NCI-H524 treated with DMSO at 0.1 percent for 48 hours (cell line): ENCODE data around the gene SPIN1.
"Not testable (repeated sequence)": the region's sequence is repeated elsewhere in the genome, so short reads cannot be mapped to it uniquely, and the experiment has no call there.

Experiments used
- DNase-seq: peaks from one replicate; lab custom pipeline; 2025; lab: John Stamatoyannopoulos, UW

Gene SPIN1

GRCh38 chr9:88388203-88388885 lies at the start of gene SPIN1:
Gene SPIN1 (plus strand): TSS chr9:88388444. CDS start chr9:88426540, 38,096 bp downstream.
- DNase-seq, result no peak

DNA sequence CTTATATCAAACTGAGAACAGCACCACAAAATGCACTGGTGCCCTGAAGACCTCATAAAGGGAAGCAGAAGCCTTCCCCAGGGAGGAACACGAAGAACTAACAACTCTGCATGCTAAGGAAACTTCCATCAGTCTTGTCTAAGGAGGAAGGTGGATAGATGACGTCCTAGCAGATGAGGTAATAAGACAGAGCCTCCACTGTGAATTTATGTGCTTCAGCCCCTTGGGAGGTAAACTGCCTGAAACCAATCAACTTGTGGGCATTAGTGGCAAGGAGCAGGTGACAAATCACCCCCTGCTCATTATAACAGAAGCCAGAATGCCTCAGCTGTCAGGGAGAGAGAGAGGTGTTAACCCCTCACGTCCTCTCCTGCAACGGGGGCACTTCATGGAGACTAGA lies 48.9 kb upstream of the SPIN1 start:
- no peak for DNase-seq

- no peak for DNase-seq
These were observed 46.0 kb upstream of the SPIN1 start for GRCh38 chr9:88342246-88342645.

- DNase-seq, result no peak
These were observed 44.2 kb upstream of the SPIN1 start for GRCh38 chr9:88344013-88344412.

GRCh38 chr9:88350354-88350753 lies 37.9 kb upstream of the SPIN1 start:
- DNase-seq, result not testable (repeated sequence)

GRCh38 chr9:88355166-88355565 lies 33.1 kb upstream of the SPIN1 start:
- no peak for DNase-seq

- not testable (repeated sequence) for DNase-seq
These were observed 31.0 kb upstream of the SPIN1 start for GRCh38 chr9:88357250-88357649.

DNA sequence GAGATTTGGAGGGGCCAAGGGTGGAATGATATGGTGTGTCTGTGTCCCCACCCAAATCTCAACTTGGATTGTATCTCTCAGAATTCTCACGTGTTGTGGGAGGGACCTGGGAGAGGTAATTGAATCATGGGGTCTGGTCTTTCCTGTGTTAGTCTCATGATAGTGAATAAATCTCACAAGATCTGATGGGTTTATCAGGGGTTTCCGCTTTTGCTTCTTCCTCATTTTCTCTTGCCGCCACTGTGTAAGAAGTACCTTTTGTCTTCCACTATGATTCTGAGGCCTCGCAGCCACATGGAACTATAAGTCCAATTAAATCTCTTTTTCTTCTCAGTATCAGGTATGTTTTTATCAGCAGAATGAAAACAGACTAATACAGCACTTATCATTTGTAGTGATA lies 29.5 kb upstream of the SPIN1 start:
- no peak for DNase-seq

- no peak for DNase-seq
These were observed 28.3 kb upstream of the SPIN1 start for GRCh38 chr9:88359974-88360373.

DNA sequence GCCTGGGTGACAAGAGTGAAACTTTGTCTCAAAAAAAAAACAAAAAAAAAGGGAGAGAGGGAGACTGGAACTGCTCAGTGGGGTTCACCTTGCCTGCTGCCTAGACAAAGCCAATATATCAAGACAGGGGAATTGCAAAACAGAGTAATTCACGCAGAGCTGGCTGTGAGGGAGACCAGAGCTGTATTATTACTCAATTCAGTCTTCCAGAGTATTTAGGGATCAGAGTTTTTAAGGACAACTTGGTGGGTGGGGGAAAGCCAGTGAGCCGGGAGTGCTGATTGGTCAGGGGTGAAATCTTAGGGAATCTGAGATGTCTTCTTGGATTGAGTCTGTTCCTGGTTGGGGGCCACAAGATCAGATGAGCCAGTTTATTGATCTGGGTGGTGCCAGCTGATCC lies 25.6 kb upstream of the SPIN1 start:
- no peak for DNase-seq

DNA sequence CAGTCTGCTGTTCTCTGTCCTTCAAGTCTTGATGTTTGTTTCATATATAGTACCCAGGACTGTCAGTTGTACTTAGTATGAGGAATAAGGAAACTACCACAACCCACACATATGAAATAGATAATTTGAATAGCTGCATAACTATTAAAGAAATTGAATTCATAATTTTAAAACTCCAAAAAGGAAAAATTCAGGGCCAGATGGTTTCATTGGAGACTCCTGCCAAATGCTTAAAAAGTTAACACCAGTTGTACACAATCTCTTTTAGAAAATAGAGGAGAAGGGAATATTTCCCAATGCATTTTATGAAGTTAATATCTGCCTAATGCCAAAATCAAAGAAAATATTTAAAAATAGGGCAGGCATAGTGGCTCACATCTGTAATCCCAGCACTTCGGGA lies 24.6 kb upstream of the SPIN1 start:
- no peak for DNase-seq

DNA sequence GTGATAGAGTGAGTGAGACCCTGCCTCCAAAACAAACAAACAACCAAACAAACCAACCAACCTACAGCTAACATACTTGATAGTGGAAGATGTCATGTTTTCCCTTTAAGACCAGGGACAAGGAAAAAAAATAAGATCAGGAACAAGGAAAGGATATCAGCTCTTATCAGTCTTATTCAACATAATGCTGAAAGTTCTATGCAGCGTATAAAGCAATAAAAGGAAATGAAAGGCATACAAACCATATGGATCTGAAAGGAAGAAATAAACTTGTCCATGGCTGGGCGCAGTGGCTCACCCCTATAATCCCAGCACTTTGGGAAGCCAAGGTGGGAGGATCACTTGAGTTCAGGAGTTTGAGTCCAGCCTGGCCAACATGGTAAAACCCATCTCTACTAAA lies 23.5 kb upstream of the SPIN1 start:
- no peak for DNase-seq

DNA sequence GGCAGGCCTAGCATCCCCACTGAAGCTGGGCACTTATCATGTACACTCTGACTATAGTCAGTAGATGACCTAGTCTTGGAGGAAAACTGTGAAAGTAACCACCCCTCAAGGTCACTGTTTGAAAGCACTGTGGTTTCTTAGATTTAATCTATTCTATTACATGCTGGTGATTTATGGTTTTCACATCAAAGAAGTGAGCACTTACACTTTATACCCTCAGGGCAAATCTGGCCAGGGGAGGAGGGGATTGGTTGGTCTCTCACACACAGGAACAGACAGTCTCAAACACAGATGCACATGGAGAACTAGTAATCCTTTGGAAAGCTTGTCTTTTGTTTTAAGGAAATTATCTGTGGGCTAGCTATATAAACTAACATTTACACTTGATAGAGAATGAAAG lies 17.9 kb upstream of the SPIN1 start:
- DNase-seq, result no peak

DNA sequence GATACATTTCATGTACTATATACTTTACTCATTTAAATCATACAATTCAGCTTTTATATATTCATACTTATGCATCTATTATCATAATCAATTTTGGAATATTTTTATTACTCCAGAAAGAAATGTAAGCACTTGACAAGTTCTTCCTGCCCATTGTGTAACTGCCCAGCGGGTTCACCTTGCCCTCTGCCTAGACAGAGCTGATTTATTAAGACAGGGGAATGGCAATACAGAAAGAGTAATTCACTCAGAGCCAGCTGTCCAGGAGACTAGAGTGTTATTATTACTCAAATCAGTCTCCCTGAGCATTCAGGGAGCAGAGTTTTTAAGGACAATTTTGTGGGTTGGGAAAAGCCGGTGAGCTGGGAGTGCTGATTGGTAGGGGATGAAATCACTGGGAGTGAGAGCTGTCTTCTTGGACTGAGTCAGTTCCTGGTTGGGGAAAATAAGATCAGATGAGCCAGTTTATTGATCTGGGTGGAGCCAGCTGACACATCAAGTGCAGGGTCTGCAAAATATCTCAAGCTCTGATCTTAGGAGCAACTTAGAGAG lies 16.1 kb upstream of the SPIN1 start:
- no peak for DNase-seq

- DNase-seq, result no peak
These were observed 15.2 kb upstream of the SPIN1 start for GRCh38 chr9:88373045-88373444.

GRCh38 chr9:88378317-88378716 lies 9.9 kb upstream of the SPIN1 start:
- DNase-seq, result no peak

- DNase-seq, result no peak
These were observed 8.9 kb upstream of the SPIN1 start for GRCh38 chr9:88379352-88379751.

- no peak for DNase-seq
These were observed 8.1 kb upstream of the SPIN1 start for GRCh38 chr9:88380118-88380517.

DNA sequence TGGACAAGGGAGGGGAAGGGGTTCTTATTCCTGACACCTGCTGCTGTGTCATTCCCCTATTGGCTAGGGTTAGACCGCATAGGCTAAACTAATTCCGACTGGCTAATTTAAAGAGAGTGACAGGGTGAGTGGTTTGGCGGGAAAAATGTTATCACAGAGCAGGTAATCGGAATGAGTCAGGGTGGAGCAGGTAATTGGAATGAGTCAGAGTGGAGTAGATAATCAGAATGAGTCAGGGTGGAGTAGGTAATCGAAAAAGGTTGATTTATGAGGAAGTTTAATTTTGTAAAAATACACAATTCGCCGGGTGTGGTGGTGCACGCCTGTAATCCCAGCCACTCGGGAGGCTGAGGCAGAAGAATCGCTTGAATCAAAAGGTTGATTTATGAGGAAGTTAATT lies 6.9 kb upstream of the SPIN1 start:
- not testable (repeated sequence) for DNase-seq

DNA sequence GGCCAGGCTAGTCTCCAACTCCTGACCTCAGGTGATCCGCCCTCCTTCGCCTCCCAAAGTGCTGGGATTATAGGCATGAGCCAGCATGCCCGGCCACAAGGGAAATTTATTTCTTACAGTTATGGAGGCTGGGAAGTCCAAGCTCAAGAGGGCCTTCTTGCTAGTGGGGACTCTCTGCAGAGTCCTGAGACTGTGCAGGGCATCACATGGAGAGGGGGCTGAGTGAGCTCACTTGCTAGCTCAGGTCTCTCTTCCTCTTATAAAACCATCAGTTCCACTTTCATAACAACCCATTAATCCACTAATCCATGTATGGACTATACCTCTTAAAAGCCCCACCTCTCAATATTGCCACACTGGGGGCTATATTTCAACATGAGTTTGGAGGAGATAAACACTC lies 5.1 kb upstream of the SPIN1 start:
- DNase-seq, result no peak

DNA sequence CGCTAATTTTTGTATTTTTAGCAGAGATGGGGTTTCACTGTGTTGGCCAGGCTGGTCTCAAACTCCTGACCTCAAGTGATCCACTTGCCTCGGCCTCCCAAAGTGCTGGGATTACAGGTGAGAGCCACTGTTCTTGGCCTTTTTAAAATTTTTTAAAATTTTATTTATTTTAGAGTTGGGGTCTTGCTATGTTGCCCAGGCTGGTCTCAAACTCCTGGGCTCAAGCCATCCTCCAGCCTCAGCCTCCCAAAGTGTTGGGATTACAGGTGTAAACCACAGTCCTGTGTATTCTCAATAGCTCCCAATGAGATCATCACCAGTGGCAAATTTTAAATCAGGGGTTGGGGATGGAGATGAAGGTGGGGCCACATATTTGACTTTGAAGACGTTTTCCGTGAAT lies 2.1 kb upstream of the SPIN1 start:
- not testable (repeated sequence) for DNase-seq

- no peak for DNase-seq
These were observed 1.1 kb upstream of the SPIN1 start for GRCh38 chr9:88387036-88387551.

- DNase-seq, result no peak
These were observed 567 bp upstream of the SPIN1 start for GRCh38 chr9:88387552-88388202.
